Fibroblast of gingiva (primary cell): ENCODE results near the gene TRIAP1.
"Not testable (repeated sequence)": the region's sequence is repeated elsewhere in the genome, so short reads cannot be mapped to it uniquely, and the experiment has no call there.

Source experiments
- DNase-seq: peaks from one replicate; pipeline ENCODE4 v3.0.0-alpha.2; 2011; ENCODE audit warnings: low read depth

TRIAP1 gene

DNA sequence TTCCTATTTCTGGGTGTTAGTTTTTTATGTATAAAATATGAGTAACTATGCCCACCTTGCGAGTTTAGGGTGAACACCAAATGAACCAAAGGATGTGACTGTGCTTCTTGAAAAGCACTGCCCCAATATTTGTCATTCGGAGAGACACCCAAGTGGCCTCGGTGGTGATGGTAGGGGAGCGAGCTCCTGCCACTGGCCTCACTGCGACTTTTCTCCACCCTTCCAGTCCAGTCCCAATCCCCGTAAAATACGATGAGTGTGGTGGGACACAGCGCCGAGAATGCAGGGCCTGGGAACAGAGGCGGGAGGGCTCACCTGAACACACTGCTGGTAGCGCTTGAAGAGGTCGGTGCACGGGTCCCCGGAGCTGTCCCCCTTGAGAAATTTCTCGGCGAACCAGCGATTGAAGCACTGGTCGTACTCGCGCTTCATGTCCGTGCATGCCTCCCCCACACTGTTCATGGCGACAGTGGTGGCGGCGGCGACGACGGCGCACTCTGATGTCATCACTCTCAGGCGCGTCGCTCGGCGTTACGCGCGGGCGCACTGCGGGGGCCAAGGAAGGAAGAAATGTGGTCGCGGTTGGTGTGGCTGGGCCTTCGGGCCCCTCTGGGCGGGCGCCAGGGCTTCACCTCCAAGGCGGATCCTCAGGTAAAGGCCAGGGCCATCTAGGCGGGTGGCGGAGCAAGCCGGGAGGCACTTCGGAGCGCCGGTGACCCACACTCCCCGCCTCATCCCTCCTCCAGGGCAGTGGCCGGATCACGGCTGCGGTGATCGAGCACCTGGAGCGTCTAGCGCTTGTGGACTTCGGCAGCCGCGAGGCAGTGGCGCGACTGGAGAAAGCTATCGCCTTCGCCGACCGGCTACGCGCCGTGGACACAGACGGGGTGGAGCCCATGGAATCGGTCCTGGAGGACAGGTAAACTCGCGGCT is at the start of gene TRIAP1, which contains the start of gene GATC:
Gene TRIAP1, minus strand, starts transcription at position 474 of the 933 bp plus-strand sequence. Its CDS starts 12 bp downstream, at position 462.
Gene GATC, plus strand, starts transcription at position 534 of the 933 bp plus-strand sequence. Its CDS starts 37 bp downstream, at position 571.
- DNase-seq, result peak; percentile 69

DNA sequence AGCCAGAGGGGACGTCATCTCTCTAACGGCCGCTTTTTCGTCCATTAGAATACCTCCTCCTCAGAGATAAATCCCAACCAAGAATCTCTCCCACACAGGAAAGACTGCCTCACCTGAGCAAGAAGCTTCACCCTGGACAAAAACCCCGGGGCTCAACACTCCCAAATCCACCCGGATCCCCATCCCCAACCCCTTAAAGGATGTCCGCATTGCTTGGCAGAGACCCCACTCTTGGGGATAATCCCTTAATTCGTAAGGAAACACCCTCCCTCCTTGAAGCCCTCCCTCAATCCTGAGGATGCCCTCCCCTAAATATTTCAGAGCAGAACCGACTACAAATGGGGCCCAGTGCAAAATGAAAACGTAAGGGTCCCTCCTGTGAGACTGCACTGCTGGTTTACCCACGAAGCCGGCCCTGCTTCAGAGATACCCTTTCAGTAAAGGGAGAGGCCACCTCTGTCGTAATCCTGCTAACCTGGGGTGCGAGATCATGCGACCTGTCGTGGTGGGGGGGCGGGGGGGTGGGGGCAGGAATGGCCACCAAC is 49.1 kb upstream of the TRIAP1 start:
- no peak for DNase-seq

DNA sequence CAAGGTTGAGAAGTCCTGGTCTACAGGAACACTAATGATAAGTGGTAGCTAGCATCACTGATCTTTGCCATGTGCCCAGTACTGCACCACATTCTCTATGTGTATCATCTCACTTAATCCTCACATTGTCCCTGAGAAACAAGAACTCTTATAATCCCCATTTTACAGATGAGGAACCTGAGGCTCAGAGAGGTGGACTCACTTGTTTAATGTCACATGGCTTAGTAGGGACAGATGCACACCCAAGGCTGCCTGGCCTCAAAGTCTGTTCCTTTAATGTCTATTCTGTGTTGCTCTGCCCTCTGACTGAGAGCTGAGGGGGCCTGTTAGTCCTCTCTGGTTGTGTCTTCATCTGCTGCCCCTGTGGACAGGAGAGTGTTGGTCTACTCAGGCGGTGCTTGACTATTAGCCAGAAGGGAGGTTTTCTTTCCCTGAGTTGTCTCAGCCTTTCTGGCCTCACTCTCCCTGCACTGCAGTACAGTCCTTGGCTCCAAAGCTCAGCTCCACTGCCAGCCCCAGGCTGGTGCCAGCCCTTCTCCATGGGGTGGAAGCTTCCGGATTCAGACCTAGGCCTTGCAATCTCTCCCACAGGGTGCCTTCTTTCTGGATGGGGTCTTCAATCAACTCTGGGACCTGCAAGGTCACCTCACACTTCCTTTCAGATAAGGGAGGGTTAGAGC is 44.8 kb upstream of the TRIAP1 start:
- DNase-seq, result no peak

DNA sequence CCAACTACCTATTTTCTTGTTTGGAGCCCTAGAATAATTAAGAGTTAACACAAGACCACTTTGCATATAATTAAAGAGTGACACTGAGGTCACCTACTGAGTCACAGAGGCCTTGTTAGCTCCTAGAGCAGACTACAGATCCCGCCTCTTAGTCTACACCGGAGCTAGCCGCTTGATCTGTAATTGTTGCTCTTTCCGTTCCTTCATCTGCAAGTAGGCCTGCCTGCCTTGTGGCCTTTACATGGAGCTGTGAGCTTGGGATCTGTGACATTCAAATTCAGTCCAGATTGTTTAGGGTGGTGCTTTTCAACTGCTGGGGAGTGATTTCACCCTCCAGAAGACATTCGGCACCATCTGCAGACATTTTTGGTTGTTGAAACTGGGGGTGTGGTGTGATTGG is 44.1 kb upstream of the TRIAP1 start:
- no peak for DNase-seq

DNA sequence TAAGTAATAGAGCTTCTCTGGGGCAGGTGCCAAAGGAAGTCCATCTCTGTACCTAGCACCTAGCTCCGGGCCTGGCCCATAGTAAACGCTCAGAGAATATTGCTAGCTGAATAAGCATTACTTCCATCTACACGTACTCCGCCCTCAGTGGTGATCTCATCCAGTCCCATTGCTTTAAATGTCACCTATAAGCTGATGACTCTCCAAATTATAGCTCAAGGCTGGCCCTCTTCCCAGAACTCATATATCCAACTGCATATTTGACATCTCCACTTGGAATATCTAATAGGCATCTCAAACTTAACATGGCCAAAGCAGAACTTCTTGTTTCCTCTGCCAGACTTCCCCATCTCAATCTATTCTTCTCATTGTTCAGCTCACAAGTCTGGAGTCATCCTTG is 42.8 kb upstream of the TRIAP1 start:
- no peak for DNase-seq

DNA sequence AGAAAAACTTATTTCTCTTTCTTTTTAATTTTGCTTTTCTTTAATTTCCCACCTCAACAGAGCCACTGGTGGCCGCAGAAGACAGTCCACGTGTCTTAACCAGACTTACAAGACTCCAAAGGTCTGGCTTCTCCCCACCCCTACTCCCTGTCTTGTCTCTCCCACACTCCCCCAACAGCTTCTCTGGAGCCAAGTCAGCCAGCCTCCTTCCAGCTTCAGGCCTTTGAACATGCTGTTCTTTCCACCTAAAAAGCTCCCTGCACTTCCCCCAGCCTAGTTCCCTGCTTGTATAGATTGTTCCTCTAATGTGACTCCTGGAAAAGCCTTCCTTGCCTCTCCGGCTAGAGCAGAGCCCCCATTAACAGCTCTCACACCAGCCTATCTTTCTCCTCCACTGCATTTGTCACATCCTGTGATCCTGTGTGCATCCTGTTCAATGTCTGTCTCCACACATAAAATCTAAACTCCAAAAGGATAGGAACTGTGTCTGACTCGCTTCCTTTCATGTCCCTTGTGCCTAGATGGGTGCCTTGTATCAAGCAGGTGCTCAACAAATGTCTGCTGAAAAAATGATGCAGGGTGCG is 42.0 kb upstream of the TRIAP1 start:
- no peak for DNase-seq

DNA sequence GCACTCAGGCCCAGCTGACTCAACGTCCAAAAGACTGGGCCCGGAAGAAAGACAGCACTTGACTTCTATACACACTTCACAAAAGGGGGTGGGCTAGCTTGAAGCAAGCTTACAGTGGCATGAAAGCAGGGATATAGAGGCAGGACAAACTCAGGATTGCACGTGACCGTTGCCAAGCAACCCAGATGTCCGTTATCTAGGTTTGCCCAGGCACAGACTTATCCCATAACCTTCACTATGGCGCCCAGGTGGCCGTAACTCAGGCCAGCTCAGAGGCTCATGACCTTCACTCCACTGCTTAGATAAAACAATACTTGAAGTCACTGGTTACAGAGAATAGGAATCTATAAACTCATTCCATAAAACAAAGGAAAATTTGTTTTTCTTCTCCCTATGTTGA is 41.4 kb upstream of the TRIAP1 start:
- not testable (repeated sequence) for DNase-seq

DNA sequence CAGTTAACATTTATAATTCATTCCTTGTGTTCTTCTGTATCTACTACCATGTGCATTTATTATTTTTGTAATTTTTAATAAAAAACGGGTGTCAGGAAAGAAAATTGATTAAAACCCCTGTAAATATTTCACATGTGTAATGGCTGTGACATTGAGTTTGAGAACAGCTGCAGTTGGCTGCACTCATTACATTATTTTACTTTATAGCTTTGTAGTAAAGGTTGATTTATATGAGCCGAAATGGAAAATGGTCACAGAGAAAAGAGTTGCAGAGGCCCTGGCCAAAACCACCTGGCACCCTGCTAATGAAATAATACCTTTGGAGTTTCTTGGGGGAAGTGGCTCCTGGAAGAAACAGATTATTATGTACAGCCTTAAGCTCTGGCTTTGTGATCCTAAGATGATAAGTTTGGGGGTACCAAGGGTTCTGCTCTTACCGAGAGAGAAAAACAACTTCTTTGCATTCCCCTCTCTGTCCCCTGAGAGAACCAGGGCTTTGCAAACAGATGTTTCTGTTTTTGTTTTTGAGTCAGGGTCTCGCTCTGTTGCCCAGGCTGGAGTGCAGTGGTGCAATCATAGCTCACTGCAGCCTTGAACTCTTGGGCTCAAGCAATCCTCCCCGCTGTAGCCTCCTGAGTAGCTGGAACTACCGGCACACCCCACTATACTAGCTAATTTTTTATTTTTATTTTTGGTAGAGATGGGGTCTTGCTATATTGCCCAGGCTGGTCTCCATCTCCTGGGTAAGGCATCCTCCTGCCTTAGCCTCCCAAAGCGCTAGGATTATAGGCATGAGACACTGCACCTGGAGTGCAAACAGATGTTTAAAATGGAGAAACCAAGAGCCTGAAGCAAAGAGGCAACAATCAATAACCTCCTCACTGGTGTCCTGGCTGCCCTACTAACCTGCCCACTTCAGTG is 40.0 kb upstream of the TRIAP1 start:
- no peak for DNase-seq

DNA sequence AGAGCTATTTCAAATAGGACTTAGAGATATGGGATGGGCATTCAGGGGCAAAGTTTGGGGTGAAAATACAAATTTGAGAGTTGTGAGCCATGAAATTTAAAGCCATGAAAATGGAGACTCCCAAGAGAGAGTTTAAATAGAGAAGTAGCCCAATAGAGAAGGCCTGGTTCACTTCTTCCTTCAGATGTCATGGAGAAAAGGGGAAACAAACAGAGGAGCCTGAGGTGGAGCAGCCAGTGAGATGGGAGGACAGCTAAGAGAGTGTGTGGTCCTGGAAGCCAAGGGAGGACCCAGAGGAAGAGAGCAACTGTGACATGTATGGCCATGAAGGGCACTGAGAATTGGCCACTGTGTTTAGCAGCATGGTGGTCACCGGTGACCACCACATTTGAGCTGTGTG is 37.4 kb upstream of the TRIAP1 start:
- DNase-seq, result no peak

DNA sequence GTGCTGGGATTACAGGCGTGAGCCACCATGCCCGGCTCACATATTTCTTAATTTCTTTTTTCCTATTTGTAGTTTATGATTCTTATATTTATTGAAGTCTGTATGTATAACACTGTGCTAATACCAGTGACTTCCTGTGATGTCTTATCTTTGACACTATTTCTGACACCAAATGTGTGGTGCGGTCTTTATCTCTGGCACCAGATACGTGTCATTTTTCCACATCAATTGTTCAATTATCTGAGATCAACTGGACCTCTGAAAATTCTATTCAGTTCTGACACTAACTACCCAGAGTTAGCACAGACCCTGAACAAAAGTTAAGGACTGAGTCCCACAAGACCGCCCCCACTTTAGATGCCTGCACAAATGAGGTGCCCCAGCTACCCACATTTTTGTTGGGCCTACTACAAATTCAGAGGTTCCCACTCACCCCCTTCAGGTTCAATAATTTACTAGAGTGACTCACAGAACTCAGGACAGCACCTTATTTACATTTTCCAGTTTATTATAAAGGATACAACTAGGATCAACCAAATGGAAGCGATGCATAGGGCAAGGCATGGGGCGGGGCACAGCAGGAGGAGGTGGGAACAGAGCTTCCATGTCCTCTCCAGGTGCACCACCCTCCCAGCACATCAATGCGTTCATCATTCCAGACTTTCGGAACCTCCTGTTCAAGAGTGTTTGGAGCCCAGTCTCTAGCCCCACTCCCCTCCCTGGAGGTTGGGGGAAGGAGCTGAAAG is 35.0 kb upstream of the TRIAP1 start:
- DNase-seq, result no peak

DNA sequence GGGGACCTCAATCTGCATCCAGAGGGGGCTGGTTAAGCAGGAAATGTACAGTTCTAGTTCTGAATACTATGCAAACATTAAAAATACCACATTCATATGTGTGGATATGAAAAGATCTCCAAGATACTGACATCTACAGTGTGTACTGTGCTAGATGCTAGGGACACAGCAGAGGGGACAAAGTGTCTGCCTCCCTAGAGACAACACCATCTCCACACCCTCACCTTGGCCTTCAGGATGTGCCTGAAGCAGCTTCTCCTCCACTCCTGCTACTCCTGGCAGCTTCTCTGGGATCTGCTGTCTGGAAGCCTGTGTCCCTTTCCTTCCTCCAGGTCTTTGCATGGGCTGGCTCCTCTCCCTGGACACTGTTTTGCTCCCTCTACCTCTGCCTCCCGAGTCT is 34.0 kb upstream of the TRIAP1 start:
- no peak for DNase-seq

DNA sequence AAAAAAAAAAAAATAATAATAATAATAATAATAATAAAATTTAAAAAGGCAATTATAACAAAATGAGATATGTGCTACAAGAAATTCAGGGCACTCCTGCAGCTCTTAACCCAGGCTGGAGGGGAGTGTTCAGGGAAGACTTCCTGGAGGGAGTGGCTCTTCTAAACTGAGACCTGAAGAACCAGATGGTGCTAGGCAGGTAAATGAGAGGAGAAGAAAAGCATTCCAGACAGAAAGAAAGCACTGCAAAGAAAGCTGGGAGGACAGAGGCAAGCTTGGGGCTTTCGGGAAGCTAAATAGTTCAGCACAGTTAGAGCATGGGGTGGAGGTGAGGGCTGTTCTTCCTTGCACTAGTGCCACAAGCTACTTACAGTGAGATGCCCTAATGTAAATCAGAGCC is 33.3 kb upstream of the TRIAP1 start:
- no peak for DNase-seq

DNA sequence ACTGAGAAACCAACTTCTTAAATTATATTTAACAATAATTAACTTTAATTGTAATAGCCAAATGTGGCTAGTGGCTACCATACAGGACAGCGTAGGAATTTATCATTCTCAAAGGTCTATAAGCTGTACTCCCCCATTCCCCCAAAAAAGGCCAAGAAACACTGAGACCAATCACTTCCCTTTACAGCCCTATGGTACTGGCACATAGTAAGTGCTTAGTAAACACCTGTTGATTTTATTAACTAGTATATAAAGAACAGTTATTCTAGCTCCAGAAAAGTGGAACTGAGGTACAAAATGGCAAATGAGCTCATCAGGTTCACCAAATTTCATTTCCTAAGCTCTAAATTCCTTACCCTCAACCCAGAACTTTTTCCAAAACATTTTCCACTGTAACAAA is 29.5 kb upstream of the TRIAP1 start:
- no peak for DNase-seq

DNA sequence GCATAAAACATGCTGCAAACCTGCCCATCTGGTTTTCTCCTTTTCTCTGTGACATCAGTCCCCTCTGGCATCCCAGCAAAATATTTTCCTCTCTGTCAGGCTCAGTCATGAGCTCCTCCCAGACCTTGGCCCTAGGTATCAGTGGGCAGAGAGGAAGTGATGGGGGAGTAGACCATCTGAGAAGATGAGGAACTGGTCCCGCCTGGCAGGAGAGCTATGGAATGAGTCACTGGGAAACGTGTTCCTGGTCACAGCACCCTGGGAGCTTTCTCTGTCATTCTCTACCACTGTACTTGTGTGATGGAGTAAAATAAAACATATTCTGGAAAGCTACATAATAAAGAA is 28.4 kb upstream of the TRIAP1 start:
- no peak for DNase-seq

DNA sequence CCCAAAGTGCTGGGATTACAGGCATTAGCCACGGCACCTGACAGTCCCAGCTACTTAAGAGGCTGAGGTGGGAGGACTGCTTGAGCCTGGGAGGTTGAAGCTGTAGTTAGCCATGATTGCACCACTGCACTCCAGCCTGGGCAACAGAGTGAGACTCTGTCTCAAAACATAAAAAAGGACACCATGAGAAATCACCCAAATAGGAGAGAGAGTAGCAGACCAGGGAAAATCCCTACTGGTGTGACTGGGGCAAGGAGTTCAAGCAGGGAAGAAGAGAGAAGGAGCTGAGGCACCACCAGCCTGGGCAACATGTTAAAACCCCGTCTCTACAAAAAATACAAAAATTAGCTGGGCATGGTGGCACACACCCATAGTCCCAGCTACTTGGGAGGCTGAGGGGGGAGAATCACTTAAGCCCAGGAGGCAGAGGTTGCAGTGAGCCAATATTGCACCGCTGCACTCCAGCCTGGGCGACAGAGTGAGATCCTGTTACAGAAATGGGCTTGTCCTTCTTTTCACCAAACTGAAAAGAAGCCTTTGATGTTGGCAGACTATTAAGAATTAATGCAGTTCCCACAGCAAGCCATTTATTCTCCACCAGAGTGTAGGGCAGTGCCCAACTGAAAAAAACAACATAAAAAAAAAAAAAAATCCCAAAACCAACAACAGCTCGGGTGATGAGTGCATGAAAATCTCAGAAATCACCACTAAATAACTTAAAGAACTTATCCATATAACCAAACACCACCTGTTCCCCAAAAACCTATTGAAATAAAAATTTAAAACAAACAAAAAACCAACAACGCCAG is 27.8 kb upstream of the TRIAP1 start:
- no peak for DNase-seq

DNA sequence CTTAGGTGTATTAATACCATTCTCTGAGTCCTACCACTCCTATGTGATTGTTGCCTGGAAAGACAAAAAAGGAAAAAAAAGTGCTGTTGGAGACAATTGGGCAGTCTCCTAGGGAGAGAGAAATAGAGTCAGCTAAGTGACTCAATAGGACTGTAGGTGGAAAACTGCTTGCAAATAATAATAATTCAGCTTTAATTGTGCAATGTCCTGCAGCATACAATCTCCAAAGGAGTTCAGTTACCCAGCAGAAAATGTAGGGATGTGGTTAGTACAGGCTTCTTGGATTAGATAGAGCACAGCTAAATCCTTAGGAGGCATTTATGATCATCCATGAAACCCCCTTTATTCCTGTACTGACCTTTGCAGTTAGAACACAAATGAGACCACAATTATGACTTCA is 26.3 kb upstream of the TRIAP1 start:
- DNase-seq, result no peak

DNA sequence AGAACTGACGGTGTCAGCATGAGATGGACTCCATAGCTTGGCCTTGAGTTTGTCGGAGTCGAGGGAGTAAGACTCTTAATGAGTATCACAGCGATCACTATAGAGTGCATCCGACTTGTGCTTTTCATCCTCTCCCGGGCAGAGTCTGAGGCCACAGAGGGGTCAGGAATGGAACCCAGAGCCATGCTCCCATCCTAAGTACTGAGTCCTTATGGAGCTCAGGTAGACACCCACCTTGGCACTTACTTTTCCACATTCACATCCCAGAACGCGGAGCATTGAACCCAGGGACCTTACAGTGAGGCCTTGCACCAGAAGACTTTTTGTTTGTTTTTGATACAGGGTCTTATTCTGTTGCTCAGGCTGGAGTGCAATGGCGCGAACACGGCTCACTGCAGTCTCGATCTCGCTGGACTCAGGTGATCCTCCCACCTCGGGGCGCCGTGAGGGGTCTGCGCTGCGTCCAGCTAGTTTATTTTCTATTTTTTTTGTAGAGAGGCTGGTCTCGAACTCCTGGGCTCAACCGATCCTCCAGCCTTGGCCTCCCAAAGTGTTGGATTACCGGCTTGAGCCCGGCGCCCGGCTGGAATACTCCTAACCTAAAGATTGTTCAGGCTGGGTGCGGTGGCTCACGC is 24.1 kb upstream of the TRIAP1 start:
- no peak for DNase-seq

DNA sequence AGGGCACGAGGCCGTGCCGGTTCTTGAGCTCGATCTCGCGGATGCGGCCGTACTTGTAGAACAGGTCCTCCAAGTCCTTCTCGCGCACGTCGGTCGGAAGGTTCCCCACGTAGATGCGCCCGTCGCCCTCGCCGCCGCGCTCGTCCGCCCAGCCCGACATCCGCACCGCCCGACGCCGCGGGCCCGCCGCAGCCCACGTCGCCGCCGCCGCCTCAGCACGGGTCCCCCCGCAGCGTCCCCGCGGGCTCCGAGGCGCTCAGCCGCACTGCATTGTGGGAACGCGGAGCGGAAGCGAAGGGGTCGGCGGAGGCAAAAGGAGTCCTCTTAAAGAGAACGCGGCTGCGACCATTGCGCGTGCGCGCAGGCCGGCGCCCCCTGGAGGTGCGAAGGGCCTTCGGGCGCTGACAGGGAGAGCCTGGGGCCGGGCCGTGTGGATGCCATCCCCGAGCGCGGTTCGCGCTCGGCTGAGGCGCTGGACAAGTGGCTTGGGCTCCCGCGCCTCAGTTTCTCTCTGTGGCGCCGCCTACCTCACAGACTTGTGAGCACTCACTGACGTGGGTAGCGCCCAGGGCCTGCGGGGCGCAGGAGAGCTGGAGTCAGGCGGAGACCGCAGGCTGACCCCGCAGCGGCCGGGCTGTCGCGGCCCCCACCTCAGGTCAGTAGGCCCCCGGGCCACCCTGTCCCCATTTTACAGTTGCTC is 23.4 kb upstream of the TRIAP1 start, which contains the start of gene SRSF9:
Gene SRSF9, minus strand, starts transcription at position 299 of the 700 bp plus-strand sequence. Its CDS starts 139 bp downstream, at position 160.
- DNase-seq, result peak; percentile 98
